Measurements from ENCODE around the gene LMNB1. TPM values are rescaled to one million over a fixed set of nuclear protein-coding genes. Genes with fewer than 3 reads are reported as not detected.

LMNB1 gene
- total RNA-seq, 1 experiment from 2014 or later, result 119 TPM

DNA sequence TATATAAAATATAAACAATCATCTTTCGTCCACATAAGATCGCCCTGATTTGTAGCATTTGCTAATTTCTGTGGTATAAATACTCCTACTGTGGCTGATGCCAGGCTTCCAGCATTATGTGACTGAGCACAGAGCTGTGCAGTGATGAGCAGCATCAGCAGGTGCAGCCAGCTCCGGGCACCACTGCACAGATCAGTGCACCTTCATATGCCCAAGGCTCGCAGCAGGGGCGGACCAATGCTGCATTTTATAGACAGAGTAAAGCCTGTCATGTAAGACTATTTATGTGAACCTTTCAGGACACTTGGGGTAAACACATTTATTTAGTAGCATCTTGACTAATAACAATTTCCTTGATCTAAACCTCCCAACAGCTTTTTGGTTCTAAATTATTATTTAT, 53.1 kb downstream of the LMNB1 start:
- Histone ChIP-seq H3K9me2 (replicated peaks; ENCODE audit: low read length) (no peaks in the 10 kb centered on the region), H3K4me1 (ENCODE audit: insufficient read depth, low read length) (no peaks in the 10 kb centered on the region), H4K20me1 (ENCODE audit: low read length) (0 out of 2 replicates have a peak, but pooled peaks cover 9% of the 10 kb centered on the region), H3K9me3 (ENCODE audit: low read length) (no peaks in the 10 kb centered on the region), H3K36me3 (ENCODE audit: low read depth, low read length) (peaks cover 83% of the 10 kb centered on the region), H3K79me2 (ENCODE audit: low read length) (0 out of 2 replicates have a peak, but pooled peaks cover 4% of the 10 kb centered on the region), H3K4me2 (ENCODE audit: low read length) (no peak overlapping the region), H3K27me3 (ENCODE audit: low read length) (no peaks in the 10 kb centered on the region), H3K9ac (ENCODE audit: low read length) (no peak overlapping the region), H3F3A (ENCODE audit: low read length, unreplicated experiment) (peaks cover 3% of the 10 kb centered on the region), H3K27ac (ENCODE audit: low read length) (no peak overlapping the region), H3K4me3 (ENCODE audit: low read length) (no peak overlapping the region), H2AFZ (ENCODE audit: low read length) (no peak overlapping the region)
- TF ChIP-seq, protein P1, sequence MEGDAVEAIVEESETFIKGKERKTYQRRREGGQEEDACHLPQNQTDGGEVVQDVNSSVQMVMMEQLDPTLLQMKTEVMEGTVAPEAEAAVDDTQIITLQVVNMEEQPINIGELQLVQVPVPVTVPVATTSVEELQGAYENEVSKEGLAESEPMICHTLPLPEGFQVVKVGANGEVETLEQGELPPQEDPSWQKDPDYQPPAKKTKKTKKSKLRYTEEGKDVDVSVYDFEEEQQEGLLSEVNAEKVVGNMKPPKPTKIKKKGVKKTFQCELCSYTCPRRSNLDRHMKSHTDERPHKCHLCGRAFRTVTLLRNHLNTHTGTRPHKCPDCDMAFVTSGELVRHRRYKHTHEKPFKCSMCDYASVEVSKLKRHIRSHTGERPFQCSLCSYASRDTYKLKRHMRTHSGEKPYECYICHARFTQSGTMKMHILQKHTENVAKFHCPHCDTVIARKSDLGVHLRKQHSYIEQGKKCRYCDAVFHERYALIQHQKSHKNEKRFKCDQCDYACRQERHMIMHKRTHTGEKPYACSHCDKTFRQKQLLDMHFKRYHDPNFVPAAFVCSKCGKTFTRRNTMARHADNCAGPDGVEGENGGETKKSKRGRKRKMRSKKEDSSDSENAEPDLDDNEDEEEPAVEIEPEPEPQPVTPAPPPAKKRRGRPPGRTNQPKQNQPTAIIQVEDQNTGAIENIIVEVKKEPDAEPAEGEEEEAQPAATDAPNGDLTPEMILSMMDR (conservative IDR thresholded peaks at IDR 0.05; ENCODE audit: low read depth, low read length), result no peak
- TF ChIP-seq EZH2phosphoT487 (IDR thresholded peaks at IDR 0.05; ENCODE audit: borderline replicate concordance, low read length), result no peak
- no peak for TF ChIP-seq EZH2 (IDR thresholded peaks at IDR 0.05; ENCODE audit: low read length, unreplicated experiment)
- no peak for DNase-seq
- intact Hi-C loops (cut with micrococcal nuclease), result no loop called here
- POLR2A ChIA-PET (ENCODE audit: unreplicated experiment), result interaction anchor here (0.7 kb wide), 1 partner anchor 199 kb away, joined by 9 read pairs; no protein-coding TSS in a partner anchor
- ATAC-seq, result no peak
- no TSS peak for BruUV-seq (replicated peaks)
- CTCF ChIA-PET, result no interaction called here

DNA sequence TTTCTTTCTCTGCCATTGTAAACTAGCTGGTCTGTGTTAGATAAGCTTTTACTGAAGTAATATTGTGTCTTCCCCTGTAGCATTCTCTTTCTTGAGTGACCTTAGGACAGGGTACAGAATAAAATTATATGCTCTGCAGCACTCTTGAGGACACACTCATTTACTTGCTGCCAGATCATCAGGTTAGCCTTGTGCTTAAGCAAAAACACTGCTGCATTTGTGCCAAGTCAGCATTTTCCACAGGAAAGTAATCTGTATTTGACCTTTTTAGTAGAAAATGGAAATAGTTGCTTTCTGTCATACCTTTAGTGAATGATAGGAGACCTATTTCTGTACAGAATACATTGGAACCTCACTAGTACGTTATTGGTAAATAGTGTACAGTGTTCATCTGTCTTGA, 54.2 kb downstream of the LMNB1 start:
- H3F3A ChIP-seq (ENCODE audit: low read length, unreplicated experiment), result peaks cover 3% of the 10 kb centered on the region
- ATAC-seq (no peak), DNase-seq (no peak)
- H3K27ac ChIP-seq (ENCODE audit: low read length), result no peak overlapping the region
- H3K4me3 ChIP-seq (ENCODE audit: low read length), result no peak overlapping the region
- ChIA-PET CTCF (no interaction called here), POLR2A (ENCODE audit: unreplicated experiment) (interaction anchor here (0.6 kb wide), 1 partner anchor 398 kb away, joined by 3 read pairs; no protein-coding TSS in a partner anchor)
- H2AFZ ChIP-seq (ENCODE audit: low read length), result no peak overlapping the region
- no peaks in the 10 kb centered on the region for H3K4me1 ChIP-seq (ENCODE audit: insufficient read depth, low read length)
- no peaks in the 10 kb centered on the region for H3K27me3 ChIP-seq (ENCODE audit: low read length)
- H4K20me1 ChIP-seq (ENCODE audit: low read length), result 0 out of 2 replicates have a peak, but pooled peaks cover 5% of the 10 kb centered on the region
- no TSS peak for BruUV-seq (replicated peaks)
- no peak for TF ChIP-seq EZH2phosphoT487 (IDR thresholded peaks at IDR 0.05; ENCODE audit: borderline replicate concordance, low read length)
- TF ChIP-seq EZH2 (IDR thresholded peaks at IDR 0.05; ENCODE audit: low read length, unreplicated experiment), result no peak
- TF ChIP-seq, protein P1 (conservative IDR thresholded peaks at IDR 0.05; ENCODE audit: low read depth, low read length), result no peak
- H3K79me2 ChIP-seq (ENCODE audit: low read length), result 0 out of 2 replicates have a peak, but pooled peaks cover 4% of the 10 kb centered on the region
- peaks cover 80% of the 10 kb centered on the region for H3K36me3 ChIP-seq (ENCODE audit: low read depth, low read length)
- no peaks in the 10 kb centered on the region for H3K9me3 ChIP-seq (ENCODE audit: low read length)
- intact Hi-C loops (cut with micrococcal nuclease), result no loop called here
- no peak overlapping the region for H3K4me2 ChIP-seq (ENCODE audit: low read length)
- no peak overlapping the region for H3K9ac ChIP-seq (ENCODE audit: low read length)
- no peaks in the 10 kb centered on the region for H3K9me2 ChIP-seq (replicated peaks; ENCODE audit: low read length)

DNA sequence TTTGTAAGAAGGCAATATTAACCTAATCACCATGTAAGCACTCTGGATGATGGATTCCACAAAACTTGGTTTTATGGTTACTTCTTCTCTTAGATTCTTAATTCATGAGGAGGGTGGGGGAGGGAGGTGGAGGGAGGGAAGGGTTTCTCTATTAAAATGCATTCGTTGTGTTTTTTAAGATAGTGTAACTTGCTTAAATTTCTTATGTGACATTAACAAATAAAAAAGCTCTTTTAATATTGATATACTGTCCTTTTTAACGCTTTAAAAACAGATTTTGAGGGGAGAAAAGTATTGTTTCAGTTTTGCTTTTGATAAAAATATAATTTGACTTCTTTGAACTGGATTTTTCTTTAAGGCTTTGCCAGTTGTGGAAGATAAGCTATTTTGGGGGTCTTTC, 59.8 kb downstream of the LMNB1 start:
- POLR2A ChIA-PET (ENCODE audit: unreplicated experiment), result no interaction called here
- H2AFZ ChIP-seq (ENCODE audit: low read length), result no peak overlapping the region
- no peaks in the 10 kb centered on the region for H4K20me1 ChIP-seq (ENCODE audit: low read length)
- no peak overlapping the region for H3K4me2 ChIP-seq (ENCODE audit: low read length)
- DNase-seq, result no peak
- no peaks in the 10 kb centered on the region for H3K79me2 ChIP-seq (ENCODE audit: low read length)
- H3K4me1 ChIP-seq (ENCODE audit: insufficient read depth, low read length), result no peaks in the 10 kb centered on the region
- no peaks in the 10 kb centered on the region for H3F3A ChIP-seq (ENCODE audit: low read length, unreplicated experiment)
- TF ChIP-seq EZH2 (IDR thresholded peaks at IDR 0.05; ENCODE audit: low read length, unreplicated experiment) (no peak), EZH2phosphoT487 (IDR thresholded peaks at IDR 0.05; ENCODE audit: borderline replicate concordance, low read length) (no peak)
- TF ChIP-seq, protein P1 (conservative IDR thresholded peaks at IDR 0.05; ENCODE audit: low read depth, low read length), result no peak
- H3K9me3 ChIP-seq (ENCODE audit: low read length), result no peaks in the 10 kb centered on the region
- H3K27me3 ChIP-seq (ENCODE audit: low read length), result no peaks in the 10 kb centered on the region
- peaks cover 47% of the 10 kb centered on the region for H3K36me3 ChIP-seq (ENCODE audit: low read depth, low read length)
- no TSS peak for BruUV-seq (replicated peaks)
- ATAC-seq, result no peak
- CTCF ChIA-PET, result no interaction called here
- H3K9ac ChIP-seq (ENCODE audit: low read length), result no peak overlapping the region
- H3K27ac ChIP-seq (ENCODE audit: low read length), result no peak overlapping the region
- no peaks in the 10 kb centered on the region for H3K9me2 ChIP-seq (replicated peaks; ENCODE audit: low read length)
- intact Hi-C loops (cut with micrococcal nuclease), result no loop called here
- H3K4me3 ChIP-seq (ENCODE audit: low read length), result no peak overlapping the region
